A549 (cell line): ENCODE results near the gene HCLS1.

ENCODE experiments used
- CHD2 ChIP-seq: fragments of 150-350 bp; IDR thresholded peaks from 2 replicates; pipeline ENCODE4 v1.6.1; 2014; ENCODE audit warnings: low read length; ENCODE audit not compliant: partially characterized antibody
- MAZ ChIP-seq: fragments of 150-350 bp; IDR thresholded peaks from 2 replicates; pipeline ENCODE4 v1.6.1; 2014; ENCODE audit warnings: antibody characterized with exemption, low read depth, low read length, borderline replicate concordance
- POLR2A ChIP-seq: IDR thresholded peaks from 2 replicates; pipeline ENCODE4 v1.6.1; 2012; ENCODE audit warnings: mild to moderate bottlenecking, low read length
- POLR2AphosphoS2 ChIP-seq: conservative IDR thresholded peaks from 2 replicates; pipeline ENCODE4 v1.6.1; 2012; ENCODE audit warnings: low read length, improper control_type of control experiment, inconsistent platforms
- USF2 ChIP-seq: fragments of 450-650 bp; IDR thresholded peaks from 2 replicates; pipeline ENCODE4 v1.6.1; 2014; ENCODE audit warnings: antibody characterized with exemption

DNA sequence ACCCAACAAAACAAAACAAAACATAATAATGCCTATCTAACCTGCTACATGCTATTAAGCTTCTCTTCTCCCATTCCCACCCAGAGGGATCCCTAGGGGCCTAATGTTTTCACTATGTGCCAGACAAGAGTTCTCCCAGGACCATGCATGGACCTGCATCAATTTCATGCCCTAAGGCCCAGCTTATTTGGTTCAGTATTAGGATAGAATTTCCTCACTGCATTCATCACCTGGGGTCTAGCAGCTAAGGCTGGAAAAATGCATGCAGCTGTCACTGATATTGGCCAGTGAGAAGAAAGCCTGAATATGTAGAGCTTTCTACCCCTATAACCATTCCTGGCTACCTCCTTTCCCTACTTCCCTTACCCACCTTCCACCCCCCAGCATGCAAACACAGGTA is 2.0 kb upstream of the HCLS1 start:
- TF ChIP-seq POLR2AphosphoS2 (no peak), POLR2A (no peak), CHD2 (no peak), USF2 (no peak), MAZ (no peak)
